Urinary bladder (tissue), 4 donors: Measurements from ENCODE around the gene TCF12. TPM values are rescaled to one million over a fixed set of nuclear protein-coding genes. Genes with fewer than 3 reads are reported as not detected.

ENCODE experiments used
- DNase-seq: peaks from one replicate; pipeline ENCODE4 v3.0.0-alpha.2; 2015; ENCODE audit errors: extremely low spot score
- H3K27ac ChIP-seq: one replicate; pipeline ENCODE4 v1.5.1; 2013; ENCODE audit warnings: low read depth, mild to moderate bottlenecking, moderate library complexity
- H3K36me3 ChIP-seq: one replicate; pipeline ENCODE4 v1.6.1; 2013; ENCODE audit warnings: mild to moderate bottlenecking, moderate library complexity; ENCODE audit not compliant: insufficient read depth
- H3K4me1 ChIP-seq: one replicate; pipeline ENCODE4 v1.6.1; 2013; ENCODE audit warnings: mild to moderate bottlenecking, moderate library complexity; ENCODE audit not compliant: insufficient read depth
- H3K4me3 ChIP-seq: one replicate; pipeline ENCODE4 v1.5.1; 2013; ENCODE audit warnings: low read depth, low read length
- WGBS: extraction: QIAGEN DNeasy Blood & Tissue Kit; methylation state at CpG from one replicate; pipeline ENCODE4 v1.1.7; 2013; 5-methylcytosine and 5-hydroxymethylcytosine counted together
- polyA plus RNA-seq: library from polyadenylated mRNA; stranded (reverse); fragments of 200-250 nt; gene quantifications from one replicate; pipeline ENCODE4 v1.2.3, GENCODE V29; 2013
- total RNA-seq: library from RNA; depleted of rRNA; stranded (reverse); fragments of >200 nt; gene quantifications from one replicate; pipeline ENCODE4 v1.2.3, GENCODE V29; 2014
- donor health status: healthy with polysubstance abuse.
- donor health status: healthy.

Gene TCF12
- total and polyA plus RNA-seq, 2 donors, result 55.0 to 241 TPM

- no peak overlapping the region for H3K27ac ChIP-seq
- DNase-seq, result no peak
Measured at GRCh38 chr15:56892659-56893363, 25.6 kb upstream of the TCF12 start.

GRCh38 chr15:56893364-56893678 lies 25.1 kb upstream of the TCF12 start:
- 42% methylated on average over 1 of the region's 1 CpG for WGBS
- no peaks in the 10 kb centered on the region for H3K4me1 ChIP-seq
- no peak for DNase-seq
- no peaks in the 10 kb centered on the region for H3K36me3 ChIP-seq
- no peak overlapping the region for H3K27ac ChIP-seq
- H3K4me3 ChIP-seq, result no peak overlapping the region

More at GRCh38 chr15:56892659-56893363, 25.6 kb upstream of the TCF12 start:
- H3K4me1 ChIP-seq, result no peaks in the 10 kb centered on the region
- no peak overlapping the region for H3K4me3 ChIP-seq
- 98% methylated on average over 2 of the region's 2 CpGs for WGBS
- H3K36me3 ChIP-seq, result no peaks in the 10 kb centered on the region

GRCh38 chr15:56894601-56895000 lies 23.8 kb upstream of the TCF12 start:
- 69% methylated on average over 3 of the region's 3 CpGs for WGBS
- Histone ChIP-seq H3K36me3 (no peaks in the 10 kb centered on the region), H3K27ac (no peak overlapping the region), H3K4me3 (no peak overlapping the region), H3K4me1 (no peaks in the 10 kb centered on the region)
- no peak for DNase-seq

DNA sequence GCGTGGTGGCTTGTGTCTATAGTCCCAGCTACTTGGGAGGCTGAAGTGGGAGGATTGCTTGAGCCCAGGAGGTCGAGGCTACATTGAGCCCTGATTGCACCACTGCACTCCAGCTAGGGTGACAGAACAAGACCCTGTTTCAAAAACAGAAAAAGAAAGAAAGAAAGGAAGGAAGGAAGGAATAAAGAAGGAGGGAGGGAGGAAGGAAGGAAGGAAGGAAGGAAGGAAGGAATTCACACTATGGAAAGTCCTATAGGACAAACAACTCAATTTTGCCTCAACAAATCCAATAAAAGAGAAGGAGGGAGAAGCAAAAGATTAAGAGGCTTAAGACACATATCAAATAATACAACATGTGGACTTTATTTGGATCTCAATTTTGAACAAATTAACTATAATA lies 16.5 kb upstream of the TCF12 start:
- DNase-seq, result no peak
- no peaks in the 10 kb centered on the region for H3K4me1 ChIP-seq
- H3K4me3 ChIP-seq, result no peak overlapping the region
- WGBS, result 90% methylated on average over 2 of the region's 2 CpGs
- H3K27ac ChIP-seq, result no peak overlapping the region
- no peaks in the 10 kb centered on the region for H3K36me3 ChIP-seq

DNA sequence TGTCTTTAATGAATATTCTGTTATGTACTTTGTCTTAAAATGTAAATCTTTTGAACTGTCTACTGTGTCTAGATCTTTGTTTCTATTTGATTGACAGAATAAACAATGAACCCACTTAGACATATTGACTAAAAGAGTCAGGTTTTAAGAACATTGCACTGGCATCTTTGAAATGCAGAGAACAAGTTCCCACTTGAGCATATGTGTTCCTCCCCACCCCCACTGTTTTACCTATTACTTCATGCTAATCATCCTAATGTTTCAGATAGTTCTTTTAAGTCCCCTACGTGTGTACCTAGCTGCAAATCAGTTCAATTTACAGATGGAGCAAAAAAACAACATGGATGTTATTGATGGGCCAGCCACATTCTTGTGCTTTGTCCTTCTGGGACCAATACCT lies 11.7 kb upstream of the TCF12 start:
- no peak overlapping the region for H3K27ac ChIP-seq
- peaks cover 2% of the 10 kb centered on the region for H3K4me1 ChIP-seq
- WGBS, result 83% methylated on average over 1 of the region's 1 CpG
- no peaks in the 10 kb centered on the region for H3K36me3 ChIP-seq
- no peak overlapping the region for H3K4me3 ChIP-seq
- DNase-seq, result no peak

DNA sequence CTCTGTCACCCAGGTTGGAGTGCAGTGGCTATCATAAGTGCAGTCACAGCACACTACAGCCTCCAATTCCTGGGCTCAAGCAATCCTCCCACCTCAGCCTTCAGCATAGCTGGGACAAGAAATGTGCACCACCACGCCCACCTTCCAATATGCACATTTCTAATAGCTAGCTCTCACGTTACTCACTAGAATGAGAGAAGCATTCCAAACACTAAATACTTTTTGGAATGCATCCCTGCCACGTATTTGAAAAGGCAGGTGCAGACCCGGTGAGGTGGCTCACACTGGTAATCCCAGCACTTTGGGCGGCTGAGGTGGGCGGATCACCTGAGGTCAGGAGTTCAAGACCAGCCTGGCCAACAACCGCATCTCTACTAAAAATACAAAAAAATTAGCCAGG lies 7.6 kb upstream of the TCF12 start:
- WGBS, result 91% methylated on average over 7 of the region's 7 CpGs
- no peaks in the 10 kb centered on the region for H3K36me3 ChIP-seq
- peaks cover 2% of the 10 kb centered on the region for H3K4me1 ChIP-seq

GRCh38 chr15:56913241-56913640 lies 5.2 kb upstream of the TCF12 start:
- no peak overlapping the region for H3K27ac ChIP-seq
- DNase-seq, result no peak
- no peaks in the 10 kb centered on the region for H3K36me3 ChIP-seq
- H3K4me3 ChIP-seq, result no peak overlapping the region
- no peaks in the 10 kb centered on the region for H3K4me1 ChIP-seq
- 87% methylated on average over 3 of the region's 3 CpGs for WGBS

More for the DNA sequence above, 7.6 kb upstream of the TCF12 start:
- DNase-seq, result no peak
- no peak overlapping the region for H3K27ac ChIP-seq
- H3K4me3 ChIP-seq, result no peak overlapping the region

DNA sequence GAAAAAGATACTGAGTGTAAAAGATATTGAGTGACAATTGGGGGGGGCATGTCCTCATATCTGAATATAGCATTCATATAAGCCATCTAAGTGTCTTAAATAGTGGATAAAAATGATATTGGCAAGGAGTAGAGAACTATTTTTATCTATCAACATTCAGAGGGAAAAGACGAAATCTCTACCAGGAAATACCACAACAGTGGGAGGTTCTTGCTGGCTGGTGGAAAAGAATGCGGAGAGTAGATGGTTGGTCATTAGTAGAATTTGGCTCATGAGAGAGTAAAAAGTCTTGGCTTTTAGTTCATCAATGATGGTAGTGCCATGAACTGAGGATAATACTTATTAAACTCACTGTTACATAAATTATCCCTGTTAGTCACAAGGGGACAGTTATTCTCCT lies 4.8 kb upstream of the TCF12 start:
- no peaks in the 10 kb centered on the region for H3K36me3 ChIP-seq
- 69% methylated on average over 2 of the region's 2 CpGs for WGBS
- H3K4me3 ChIP-seq, result no peak overlapping the region
- H3K27ac ChIP-seq, result no peak overlapping the region
- DNase-seq, result no peak
- H3K4me1 ChIP-seq, result no peaks in the 10 kb centered on the region

- Histone ChIP-seq H3K4me1 (no peaks in the 10 kb centered on the region), H3K4me3 (no peak overlapping the region), H3K36me3 (no peaks in the 10 kb centered on the region), H3K27ac (no peak overlapping the region)
- no peak for DNase-seq
- WGBS, result 94% methylated on average over 4 of the region's 4 CpGs
Measured at GRCh38 chr15:56915888-56916287, 2.6 kb upstream of the TCF12 start.

- no peak overlapping the region for H3K4me3 ChIP-seq
- no peaks in the 10 kb centered on the region for H3K36me3 ChIP-seq
- H3K27ac ChIP-seq, result no peak overlapping the region
- 98% methylated on average over 8 of the region's 8 CpGs for WGBS
- no peaks in the 10 kb centered on the region for H3K4me1 ChIP-seq
- DNase-seq, result no peak
Measured at GRCh38 chr15:56916825-56917477, 1.5 kb upstream of the TCF12 start.

- Histone ChIP-seq H3K4me3 (peak overlapping the region; percentile 96), H3K27ac (peak overlapping the region; percentile 81), H3K36me3 (no peaks in the 10 kb centered on the region), H3K4me1 (no peaks in the 10 kb centered on the region)
- WGBS, result 23% methylated on average over 9 of the region's 9 CpGs
- no peak for DNase-seq
Measured at GRCh38 chr15:56917652-56918045, 795 bp upstream of the TCF12 start.

GRCh38 chr15:56919031-56919608 lies 676 bp downstream of the TCF12 start:
- WGBS, result under 1% methylated on average over 81 of the region's 81 CpGs
- Histone ChIP-seq H3K27ac (peak overlapping the region; percentile 85), H3K36me3 (no peaks in the 10 kb centered on the region), H3K4me1 (no peaks in the 10 kb centered on the region), H3K4me3 (peak overlapping the region; percentile 96)
- DNase-seq, result no peak

DNA sequence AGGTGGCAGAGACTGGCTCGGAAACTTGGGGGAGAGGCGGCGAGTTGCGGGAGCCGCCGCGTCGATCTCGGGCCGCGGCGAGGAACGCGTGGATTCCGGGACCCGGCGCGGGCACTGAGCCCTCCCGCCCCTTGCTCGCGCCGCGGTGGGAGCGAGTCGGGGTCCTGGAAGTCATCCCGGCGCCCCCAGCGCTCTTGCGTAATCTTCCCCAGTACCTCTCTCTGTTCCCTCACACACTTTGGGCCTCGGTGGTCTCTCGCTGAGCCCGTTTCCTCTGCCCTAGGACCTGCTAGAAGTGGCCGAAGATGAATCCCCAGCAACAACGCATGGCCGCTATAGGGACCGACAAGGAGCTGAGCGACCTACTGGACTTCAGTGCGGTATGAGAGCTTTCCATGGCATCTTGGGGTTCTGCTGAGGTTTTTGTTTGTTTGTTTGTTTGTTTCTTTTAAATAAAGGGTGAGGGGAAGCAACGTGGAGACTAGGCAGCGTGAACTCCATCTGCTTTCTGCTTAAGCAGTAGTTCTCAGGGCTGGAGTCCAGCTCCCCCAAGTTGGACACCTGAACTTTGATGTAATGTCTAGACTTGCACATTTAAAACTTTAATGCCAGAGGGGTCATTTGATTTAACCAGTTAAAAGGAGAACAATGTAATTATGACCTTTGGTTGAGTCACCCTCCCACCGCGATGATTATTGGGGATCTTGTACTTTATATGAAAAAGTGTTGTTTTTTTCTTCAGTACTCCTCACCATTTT lies 1.3 kb downstream of the TCF12 start:
- WGBS, result 2% methylated on average over 42 of the region's 42 CpGs
- no peaks in the 10 kb centered on the region for H3K4me1 ChIP-seq

DNA sequence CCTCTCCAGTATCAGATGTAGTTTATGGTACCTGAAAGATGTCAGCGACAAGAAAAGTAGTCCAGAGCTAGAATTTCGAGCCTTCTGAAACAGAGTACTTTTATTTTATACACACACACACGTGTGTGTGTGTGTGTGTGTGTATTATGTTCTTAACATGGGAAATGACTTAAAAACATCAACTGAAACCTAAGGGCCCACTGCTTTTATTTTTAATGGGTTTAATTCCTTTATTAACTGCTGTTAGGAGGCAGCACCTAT lies 1.9 kb downstream of the TCF12 start:
- Histone ChIP-seq H3K27ac (no peak overlapping the region), H3K4me3 (peak overlapping the region; percentile 96), H3K4me1 (no peaks in the 10 kb centered on the region), H3K36me3 (no peaks in the 10 kb centered on the region)
- no peak for DNase-seq
- 19% methylated on average over 3 of the region's 3 CpGs for WGBS

More for the DNA sequence above, 1.3 kb downstream of the TCF12 start:
- H3K27ac ChIP-seq, result peak overlapping the region; percentile 85
- DNase-seq, result no peak
- H3K36me3 ChIP-seq, result no peaks in the 10 kb centered on the region
- peak overlapping the region; percentile 96 for H3K4me3 ChIP-seq
